ENCODE results near the gene ANKRD31. TPM values are rescaled to one million over a fixed set of nuclear protein-coding genes. Genes with fewer than 3 reads are reported as not detected.

ANKRD31 gene
- total RNA-seq, 1 experiment from 2014 or later = 0.09 TPM

- Mint-ChIP-seq H3K27ac (no peak overlapping the region), H3K9me3 (peaks cover 17% of the 10 kb centered on the region), H3K36me3 (peaks cover 15% of the 10 kb centered on the region), H3K27me3 (ENCODE audit: low read depth) (peaks cover 3% of the 10 kb centered on the region; the same call in 1 of the 2 replicates), H3K4me1 (no peaks in the 10 kb centered on the region), H3K4me3 (no peak overlapping the region)
- DNase-seq (ENCODE audit: low spot score) = no peak
- ATAC-seq = no peak
- ChIA-PET POLR2A (interaction anchor here (0.7 kb wide), 1 partner anchor 124 kb away, joined by 3 read pairs; no protein-coding TSS in a partner anchor), CTCF (interaction anchor here (0.6 kb wide), 1 partner anchor 272 kb away, joined by 3 read pairs; no protein-coding TSS in a partner anchor)
- no peak for TF ChIP-seq NFE2L1 (CRISPR knock-in tag; IDR thresholded peaks at IDR 0.05)
- TF ChIP-seq, protein P1, sequence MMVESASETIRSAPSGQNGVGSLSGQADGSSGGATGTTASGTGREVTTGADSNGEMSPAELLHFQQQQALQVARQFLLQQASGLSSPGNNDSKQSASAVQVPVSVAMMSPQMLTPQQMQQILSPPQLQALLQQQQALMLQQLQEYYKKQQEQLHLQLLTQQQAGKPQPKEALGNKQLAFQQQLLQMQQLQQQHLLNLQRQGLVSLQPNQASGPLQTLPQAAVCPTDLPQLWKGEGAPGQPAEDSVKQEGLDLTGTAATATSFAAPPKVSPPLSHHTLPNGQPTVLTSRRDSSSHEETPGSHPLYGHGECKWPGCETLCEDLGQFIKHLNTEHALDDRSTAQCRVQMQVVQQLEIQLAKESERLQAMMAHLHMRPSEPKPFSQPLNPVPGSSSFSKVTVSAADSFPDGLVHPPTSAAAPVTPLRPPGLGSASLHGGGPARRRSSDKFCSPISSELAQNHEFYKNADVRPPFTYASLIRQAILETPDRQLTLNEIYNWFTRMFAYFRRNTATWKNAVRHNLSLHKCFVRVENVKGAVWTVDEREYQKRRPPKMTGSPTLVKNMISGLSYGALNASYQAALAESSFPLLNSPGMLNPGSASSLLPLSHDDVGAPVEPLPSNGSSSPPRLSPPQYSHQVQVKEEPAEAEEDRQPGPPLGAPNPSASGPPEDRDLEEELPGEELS (CRISPR knock-in tag; IDR thresholded peaks at IDR 0.05) = no peak
- TF ChIP-seq ZNF512 (CRISPR knock-in tag; IDR thresholded peaks at IDR 0.05; ENCODE audit: borderline replicate concordance) = no peak
- TF ChIP-seq TEAD1 (CRISPR knock-in tag; IDR thresholded peaks at IDR 0.05) = no peak
- TF ChIP-seq, protein P2, sequence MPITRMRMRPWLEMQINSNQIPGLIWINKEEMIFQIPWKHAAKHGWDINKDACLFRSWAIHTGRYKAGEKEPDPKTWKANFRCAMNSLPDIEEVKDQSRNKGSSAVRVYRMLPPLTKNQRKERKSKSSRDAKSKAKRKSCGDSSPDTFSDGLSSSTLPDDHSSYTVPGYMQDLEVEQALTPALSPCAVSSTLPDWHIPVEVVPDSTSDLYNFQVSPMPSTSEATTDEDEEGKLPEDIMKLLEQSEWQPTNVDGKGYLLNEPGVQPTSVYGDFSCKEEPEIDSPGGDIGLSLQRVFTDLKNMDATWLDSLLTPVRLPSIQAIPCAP (CRISPR knock-in tag; IDR thresholded peaks at IDR 0.05) = no peak
- TF ChIP-seq, protein P3, sequence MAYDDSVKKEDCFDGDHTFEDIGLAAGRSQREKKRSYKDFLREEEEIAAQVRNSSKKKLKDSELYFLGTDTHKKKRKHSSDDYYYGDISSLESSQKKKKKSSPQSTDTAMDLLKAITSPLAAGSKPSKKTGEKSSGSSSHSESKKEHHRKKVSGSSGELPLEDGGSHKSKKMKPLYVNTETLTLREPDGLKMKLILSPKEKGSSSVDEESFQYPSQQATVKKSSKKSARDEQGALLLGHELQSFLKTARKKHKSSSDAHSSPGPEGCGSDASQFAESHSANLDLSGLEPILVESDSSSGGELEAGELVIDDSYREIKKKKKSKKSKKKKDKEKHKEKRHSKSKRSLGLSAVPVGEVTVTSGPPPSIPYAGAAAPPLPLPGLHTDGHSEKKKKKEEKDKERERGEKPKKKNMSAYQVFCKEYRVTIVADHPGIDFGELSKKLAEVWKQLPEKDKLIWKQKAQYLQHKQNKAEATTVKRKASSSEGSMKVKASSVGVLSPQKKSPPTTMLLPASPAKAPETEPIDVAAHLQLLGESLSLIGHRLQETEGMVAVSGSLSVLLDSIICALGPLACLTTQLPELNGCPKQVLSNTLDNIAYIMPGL (CRISPR knock-in tag; IDR thresholded peaks at IDR 0.05) = no peak
- TF ChIP-seq PRRX2 (CRISPR knock-in tag; IDR thresholded peaks at IDR 0.05) = no peak
- no peak for TF ChIP-seq JUN (CRISPR knock-in tag; IDR thresholded peaks at IDR 0.05)
- TF ChIP-seq ZBTB21 (CRISPR knock-in tag; IDR thresholded peaks at IDR 0.05; ENCODE audit: borderline replicate concordance) = no peak
- TF ChIP-seq JAZF1 (CRISPR knock-in tag; IDR thresholded peaks at IDR 0.05) = no peak
Observed at GRCh38 chr5:75169516-75169915, 67.2 kb downstream of the ANKRD31 start.

- Mint-ChIP-seq H3K4me3 (no peak overlapping the region), H3K36me3 (peaks cover 1% of the 10 kb centered on the region; the same call in 1 of the 2 replicates), H3K4me1 (no peaks in the 10 kb centered on the region), H3K27ac (no peak overlapping the region), H3K9me3 (peaks cover 7% of the 10 kb centered on the region), H3K27me3 (ENCODE audit: low read depth) (no peaks in the 10 kb centered on the region)
- ATAC-seq (no peak), DNase-seq (ENCODE audit: low spot score) (no peak)
- ChIA-PET POLR2A (no interaction called here), CTCF (interaction anchor here (2.0 kb wide), 1 partner anchor 118 kb away, joined by 5 read pairs; no protein-coding TSS in a partner anchor)
- no peak for TF ChIP-seq GRHL2 (CRISPR knock-in tag; IDR thresholded peaks at IDR 0.05; ENCODE audit: insufficient replicate concordance, severe bottlenecking)
- TF ChIP-seq, protein P4, sequence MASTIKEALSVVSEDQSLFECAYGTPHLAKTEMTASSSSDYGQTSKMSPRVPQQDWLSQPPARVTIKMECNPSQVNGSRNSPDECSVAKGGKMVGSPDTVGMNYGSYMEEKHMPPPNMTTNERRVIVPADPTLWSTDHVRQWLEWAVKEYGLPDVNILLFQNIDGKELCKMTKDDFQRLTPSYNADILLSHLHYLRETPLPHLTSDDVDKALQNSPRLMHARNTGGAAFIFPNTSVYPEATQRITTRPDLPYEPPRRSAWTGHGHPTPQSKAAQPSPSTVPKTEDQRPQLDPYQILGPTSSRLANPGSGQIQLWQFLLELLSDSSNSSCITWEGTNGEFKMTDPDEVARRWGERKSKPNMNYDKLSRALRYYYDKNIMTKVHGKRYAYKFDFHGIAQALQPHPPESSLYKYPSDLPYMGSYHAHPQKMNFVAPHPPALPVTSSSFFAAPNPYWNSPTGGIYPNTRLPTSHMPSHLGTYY (CRISPR knock-in tag; IDR thresholded peaks at IDR 0.05) = no peak
- TF ChIP-seq, protein P5, sequence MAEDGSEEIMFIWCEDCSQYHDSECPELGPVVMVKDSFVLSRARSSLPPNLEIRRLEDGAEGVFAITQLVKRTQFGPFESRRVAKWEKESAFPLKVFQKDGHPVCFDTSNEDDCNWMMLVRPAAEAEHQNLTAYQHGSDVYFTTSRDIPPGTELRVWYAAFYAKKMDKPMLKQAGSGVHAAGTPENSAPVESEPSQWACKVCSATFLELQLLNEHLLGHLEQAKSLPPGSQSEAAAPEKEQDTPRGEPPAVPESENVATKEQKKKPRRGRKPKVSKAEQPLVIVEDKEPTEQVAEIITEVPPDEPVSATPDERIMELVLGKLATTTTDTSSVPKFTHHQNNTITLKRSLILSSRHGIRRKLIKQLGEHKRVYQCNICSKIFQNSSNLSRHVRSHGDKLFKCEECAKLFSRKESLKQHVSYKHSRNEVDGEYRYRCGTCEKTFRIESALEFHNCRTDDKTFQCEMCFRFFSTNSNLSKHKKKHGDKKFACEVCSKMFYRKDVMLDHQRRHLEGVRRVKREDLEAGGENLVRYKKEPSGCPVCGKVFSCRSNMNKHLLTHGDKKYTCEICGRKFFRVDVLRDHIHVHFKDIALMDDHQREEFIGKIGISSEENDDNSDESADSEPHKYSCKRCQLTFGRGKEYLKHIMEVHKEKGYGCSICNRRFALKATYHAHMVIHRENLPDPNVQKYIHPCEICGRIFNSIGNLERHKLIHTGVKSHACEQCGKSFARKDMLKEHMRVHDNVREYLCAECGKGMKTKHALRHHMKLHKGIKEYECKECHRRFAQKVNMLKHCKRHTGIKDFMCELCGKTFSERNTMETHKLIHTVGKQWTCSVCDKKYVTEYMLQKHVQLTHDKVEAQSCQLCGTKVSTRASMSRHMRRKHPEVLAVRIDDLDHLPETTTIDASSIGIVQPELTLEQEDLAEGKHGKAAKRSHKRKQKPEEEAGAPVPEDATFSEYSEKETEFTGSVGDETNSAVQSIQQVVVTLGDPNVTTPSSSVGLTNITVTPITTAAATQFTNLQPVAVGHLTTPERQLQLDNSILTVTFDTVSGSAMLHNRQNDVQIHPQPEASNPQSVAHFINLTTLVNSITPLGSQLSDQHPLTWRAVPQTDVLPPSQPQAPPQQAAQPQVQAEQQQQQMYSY (CRISPR knock-in tag; IDR thresholded peaks at IDR 0.05) = no peak
- no peak for TF ChIP-seq NFE2L1 (CRISPR knock-in tag; IDR thresholded peaks at IDR 0.05)
- no peak for TF ChIP-seq TCF7 (CRISPR knock-in tag; IDR thresholded peaks at IDR 0.05; ENCODE audit: low read depth)
- no peak for TF ChIP-seq NR1H2 (CRISPR knock-in tag; IDR thresholded peaks at IDR 0.05)
Observed at GRCh38 chr5:75168026-75168735, 68.5 kb downstream of the ANKRD31 start.

All from WTC11 (cell line).